ENCODE measurements around the gene CES4A.
"Not testable (repeated sequence)": the region's sequence is repeated elsewhere in the genome, so short reads cannot be mapped to it uniquely, and the experiment has no call there.

CES4A gene

GRCh38 chr16:67024384-67025209 is 36.2 kb downstream of the CES4A start:
- FAIRE-seq, result no peak

- no peak for FAIRE-seq
Observed at GRCh38 chr16:67025210-67025550, 36.8 kb downstream of the CES4A start.

GRCh38 chr16:67026570-67026969 is 38.2 kb downstream of the CES4A start:
- no peak for FAIRE-seq

GRCh38 chr16:67027046-67027445 is 38.7 kb downstream of the CES4A start:
- FAIRE-seq, result no peak

DNA sequence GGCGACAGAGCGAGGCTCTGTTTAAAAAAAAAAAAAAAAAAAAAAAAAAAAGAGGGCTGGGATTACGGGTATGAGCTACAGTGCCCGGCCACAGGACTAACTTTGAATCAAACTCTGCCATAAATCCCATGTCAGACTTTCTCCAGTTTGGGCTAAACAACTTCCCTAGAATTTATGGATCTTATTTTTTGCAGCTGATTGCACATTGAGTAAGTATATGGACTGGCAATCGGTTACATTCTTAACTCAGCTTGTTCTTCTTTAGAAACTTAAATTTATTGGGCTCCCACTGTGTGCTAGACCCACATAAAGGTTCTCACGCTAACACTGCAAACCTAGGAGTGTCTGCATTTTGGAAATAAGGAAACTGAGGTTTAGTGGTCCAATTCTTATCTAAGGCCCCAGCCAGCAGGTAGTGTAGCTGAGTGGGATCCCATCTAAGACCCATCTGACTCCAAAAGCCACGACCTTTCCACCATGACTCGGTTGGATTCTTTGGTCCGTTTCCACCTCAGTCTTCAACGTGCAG is 39.8 kb downstream of the CES4A start:
- FAIRE-seq, result no peak

GRCh38 chr16:67028696-67029253 is 40.4 kb downstream of the CES4A start, which contains the start of gene CBFB:
TSS of gene CBFB (plus strand) at chr16:67029149. CDS start at chr16:67029408, 259 bp downstream.
- FAIRE-seq, result no peak

DNA sequence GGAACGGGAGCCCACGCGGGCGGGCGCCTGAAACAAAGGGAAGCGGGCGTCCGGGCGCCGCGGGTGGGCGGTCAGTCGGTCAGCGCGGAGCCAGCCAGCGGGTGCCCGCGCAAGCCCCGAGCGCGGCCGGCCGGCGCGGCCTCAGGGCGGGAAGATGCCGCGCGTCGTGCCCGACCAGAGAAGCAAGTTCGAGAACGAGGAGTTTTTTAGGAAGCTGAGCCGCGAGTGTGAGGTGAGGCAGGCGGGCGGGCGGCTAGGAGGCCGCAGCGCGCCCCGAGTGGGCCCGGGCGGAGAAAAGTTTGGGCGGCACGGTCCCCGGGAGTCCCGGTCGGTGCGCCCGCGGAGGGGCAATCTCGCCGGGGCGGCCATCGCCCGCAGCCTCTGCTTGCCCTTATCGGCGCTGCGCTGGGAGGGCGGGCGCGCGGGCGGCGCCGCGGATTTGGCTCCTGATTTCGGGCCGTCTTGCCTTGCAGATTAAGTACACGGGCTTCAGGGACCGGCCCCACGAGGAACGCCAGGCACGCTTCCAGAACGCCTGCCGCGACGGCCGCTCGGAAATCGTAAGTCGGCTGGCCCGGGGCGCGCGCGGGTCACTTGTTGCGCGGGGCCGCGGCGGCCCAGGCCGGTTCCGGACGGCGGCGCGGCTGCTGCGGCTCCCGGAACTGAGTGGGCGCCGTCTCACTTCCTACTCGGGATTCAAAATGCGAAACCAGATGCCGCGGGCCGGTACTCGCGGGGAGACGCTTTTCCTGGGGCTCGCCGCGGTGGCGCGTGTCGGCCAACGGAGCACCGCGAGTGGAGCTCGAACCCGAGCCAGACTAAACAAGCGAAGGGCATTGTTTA is 41.1 kb downstream of the CES4A start:
- FAIRE-seq, result no peak

DNA sequence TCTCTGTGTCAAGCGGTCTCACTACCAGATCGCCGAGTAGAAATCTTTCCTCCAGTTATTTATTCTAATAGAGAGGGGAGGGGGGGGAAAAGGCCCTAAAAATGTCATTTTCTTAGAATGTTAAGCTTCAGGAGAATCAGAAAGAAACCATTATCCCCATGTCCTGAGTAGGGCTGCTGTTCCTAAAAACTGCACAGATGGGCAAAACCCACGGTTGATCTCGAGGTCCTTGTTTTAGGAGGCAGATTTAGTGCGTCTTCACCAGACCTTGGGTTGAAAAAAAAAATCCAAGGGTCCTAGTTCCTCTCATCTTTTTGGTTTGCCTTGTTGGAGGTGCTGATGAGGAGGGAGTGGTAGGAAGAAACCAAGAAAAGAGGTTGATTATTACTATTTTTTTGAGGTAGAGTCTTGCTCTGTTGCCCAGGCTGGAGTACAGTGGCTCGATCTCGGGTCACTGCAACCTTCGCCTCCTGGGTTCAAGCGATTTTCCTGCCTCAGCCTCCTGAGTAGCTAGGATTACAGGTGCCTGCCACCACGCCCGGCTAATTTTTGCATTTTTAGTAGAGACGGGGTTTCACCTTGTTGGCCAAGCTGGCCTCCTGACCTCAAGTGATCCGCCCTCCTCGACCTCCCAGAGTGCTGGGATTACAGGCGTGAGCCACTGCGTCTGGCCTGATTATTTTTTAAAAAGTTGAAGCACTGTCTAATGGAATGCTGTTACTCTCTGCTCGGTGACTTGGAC is 42.0 kb downstream of the CES4A start:
- no peak for FAIRE-seq

DNA sequence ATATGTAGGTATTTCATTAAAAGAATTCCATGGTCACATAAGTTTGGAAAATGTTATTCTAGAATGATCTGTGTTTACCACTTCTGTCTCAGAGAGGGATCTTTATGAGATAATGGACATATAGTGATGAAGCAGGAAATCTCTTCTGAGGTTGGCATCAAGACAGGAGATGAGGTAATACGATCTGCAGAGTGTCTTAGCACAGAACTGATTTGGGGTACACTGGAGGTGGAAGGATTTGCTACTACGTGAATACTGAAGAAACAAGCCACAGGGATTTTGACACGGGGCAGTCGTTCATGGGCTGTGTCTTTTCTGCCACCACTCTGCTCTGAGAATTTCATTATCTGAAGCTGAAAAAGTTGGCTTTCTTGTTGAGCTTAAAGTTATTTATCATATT is 46.1 kb downstream of the CES4A start:
- FAIRE-seq, result no peak

DNA sequence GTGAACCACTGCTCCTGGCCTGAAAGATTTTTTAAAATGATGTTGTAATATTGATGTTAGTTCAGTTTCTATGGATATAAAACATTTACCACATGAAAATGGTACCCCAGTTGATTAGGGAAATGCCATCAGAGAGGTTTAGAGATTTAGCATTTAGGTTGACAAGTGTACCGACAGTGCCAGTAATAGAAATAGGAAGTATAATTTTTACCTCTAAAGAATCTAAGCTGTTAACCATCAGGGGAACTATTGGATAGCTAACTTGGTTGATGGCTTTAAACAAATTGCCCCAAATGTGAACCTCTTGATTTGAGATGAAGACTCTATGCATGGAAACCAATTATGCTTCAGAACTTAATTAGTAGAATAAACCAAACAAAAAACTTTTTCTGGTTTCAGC is 47.0 kb downstream of the CES4A start:
- FAIRE-seq, result no peak

GRCh38 chr16:67036323-67036741 is 47.9 kb downstream of the CES4A start:
- peak; percentile 92 for FAIRE-seq

- FAIRE-seq, result no peak
Observed at GRCh38 chr16:67039260-67040020, 51.1 kb downstream of the CES4A start.

- no peak for FAIRE-seq
Observed at GRCh38 chr16:67040166-67040565, 51.8 kb downstream of the CES4A start.

GRCh38 chr16:67040906-67041305 is 52.5 kb downstream of the CES4A start:
- no peak for FAIRE-seq

DNA sequence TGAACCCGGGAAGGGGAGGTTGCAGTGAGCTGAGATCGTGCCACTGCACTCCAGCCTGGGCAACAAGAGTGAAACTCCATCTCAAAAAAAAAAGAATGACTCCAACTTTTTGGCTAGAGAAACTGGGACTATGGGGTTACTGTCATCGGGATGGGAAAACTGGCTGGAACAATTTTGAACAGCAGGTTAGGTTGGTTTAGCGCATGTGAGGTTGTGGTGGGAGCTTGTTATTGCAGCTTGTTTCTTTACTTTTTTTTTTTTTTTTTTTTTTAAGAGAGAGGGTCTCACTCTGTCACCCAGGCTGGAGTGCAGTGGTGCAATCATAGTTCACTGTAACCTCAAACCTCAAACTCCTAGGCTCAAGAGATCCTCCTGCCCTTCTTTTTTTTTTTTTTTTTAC is 53.1 kb downstream of the CES4A start:
- not testable (repeated sequence) for FAIRE-seq

DNA sequence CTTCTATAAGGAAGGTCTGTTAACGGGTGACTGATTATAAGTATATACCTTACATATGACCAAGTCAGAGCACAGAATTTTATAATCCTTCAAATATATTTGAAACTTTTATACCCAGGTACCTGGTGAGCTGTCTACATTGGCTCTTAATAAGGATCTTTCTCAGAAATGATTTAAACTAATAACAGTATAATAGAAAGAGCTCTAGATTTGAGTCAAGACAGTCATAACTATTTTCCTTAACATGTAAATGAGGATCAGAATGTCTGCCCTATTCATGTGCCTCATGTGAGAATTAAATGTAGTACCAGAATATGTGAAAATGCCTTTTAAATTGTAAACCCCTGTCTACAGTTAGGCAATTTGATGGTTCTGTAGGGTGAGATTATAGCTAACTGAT is 55.0 kb downstream of the CES4A start:
- no peak for FAIRE-seq

- no peak for FAIRE-seq
Observed at GRCh38 chr16:67050796-67051195, 62.4 kb downstream of the CES4A start.

GRCh38 chr16:67052399-67052798 is 64.0 kb downstream of the CES4A start:
- FAIRE-seq, result no peak

DNA sequence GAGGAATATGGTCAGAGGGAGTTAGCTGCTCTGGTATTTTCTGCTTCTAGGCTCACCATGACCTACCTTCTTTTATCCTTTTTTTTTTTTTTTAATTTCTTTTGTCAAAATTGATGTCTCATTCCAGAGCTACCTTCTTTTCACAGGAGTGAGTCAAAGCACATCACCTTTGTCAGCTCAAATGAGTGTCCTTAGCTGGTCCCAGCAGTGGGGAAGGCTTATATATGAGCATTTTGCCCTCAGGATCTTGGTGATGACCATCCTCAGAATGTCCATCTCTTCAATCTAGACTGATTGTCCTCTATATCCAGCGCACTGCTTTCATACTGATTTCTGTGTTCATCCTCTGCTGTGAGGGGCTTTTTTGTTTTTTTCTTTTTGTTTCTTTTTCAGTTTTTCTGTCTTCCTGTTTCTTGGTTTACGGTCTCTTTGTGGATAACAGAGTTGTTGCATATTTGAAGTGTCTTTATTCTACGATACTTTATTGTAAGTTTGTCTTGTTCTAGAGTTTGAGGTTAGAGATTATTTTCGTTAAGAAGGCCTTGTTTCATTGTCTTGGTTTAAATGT is 65.5 kb downstream of the CES4A start:
- peak; percentile 17 for FAIRE-seq

DNA sequence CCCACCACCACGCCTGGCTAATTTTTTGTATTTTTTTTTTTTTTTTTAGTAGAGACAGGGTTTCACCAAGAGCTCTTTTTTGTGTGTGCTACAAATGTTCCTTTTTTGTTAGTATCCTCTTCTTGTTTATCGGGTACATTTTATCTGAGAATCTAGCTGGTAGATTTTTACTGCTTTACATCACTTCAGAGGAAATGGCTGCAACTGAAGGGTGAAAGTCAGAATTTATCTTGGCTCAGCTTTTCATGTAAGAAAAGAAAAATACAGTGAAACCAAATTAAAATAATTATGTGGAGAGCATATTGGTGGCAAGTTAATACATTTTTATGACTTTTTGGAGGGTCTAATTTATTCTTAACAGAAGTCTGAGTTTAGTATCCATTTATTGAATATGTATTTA is 66.5 kb downstream of the CES4A start:
- no peak for FAIRE-seq

GRCh38 chr16:67055712-67056487 is 67.5 kb downstream of the CES4A start:
- no peak for FAIRE-seq

Data from islet of Langerhans (tissue), 1 donor.